Stimulated activated CD4-positive, alpha-beta T cell treated with anti-CD3 and anti-CD28 coated beads, TNF-alpha, amount 100 ng/mL, for 1 hour (primary cell): ENCODE data around the gene CDH26.
"Not testable (repeated sequence)": the region's sequence is repeated elsewhere in the genome, so short reads cannot be mapped to it uniquely, and the experiment has no call there.

Experiments
- DNase-seq, 3 donors: peaks; one replicate each; pipeline ENCODE4 v3.0.0-alpha.2; 2020; ENCODE audit warnings: low read depth in 3 of 3, low spot score in 1 of 3

Gene CDH26

GRCh38 chr20:59940129-59940955, 17.9 kb upstream of the CDH26 start, which contains the start of the genes FAM217B and PPP1R3D:
Gene FAM217B (plus strand): TSS chr20:59940389. CDS start chr20:59943944, 3,555 bp downstream.
Gene PPP1R3D (minus strand): TSS chr20:59940305. CDS start chr20:59939931, 374 bp downstream.
- DNase-seq = peak; percentile 62 to 82 (median 70)

DNA sequence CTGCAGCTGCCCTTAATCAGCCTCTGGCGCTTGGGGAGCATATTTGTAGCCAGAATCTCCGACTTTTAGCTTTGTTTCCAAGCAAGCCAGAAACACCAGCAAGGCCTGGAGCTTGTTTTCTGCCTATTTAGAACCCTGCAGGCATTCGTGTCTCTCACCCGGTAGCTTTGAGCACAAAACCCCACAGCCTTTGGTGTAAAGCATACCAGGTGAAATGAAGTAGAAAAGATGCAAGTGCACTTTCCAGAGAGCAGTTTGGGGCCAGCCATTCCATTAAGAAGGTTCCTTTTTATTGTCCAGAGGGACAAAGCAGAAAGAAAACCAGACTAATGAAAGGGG, 17.3 kb upstream of the CDH26 start:
- no peak for DNase-seq

DNA sequence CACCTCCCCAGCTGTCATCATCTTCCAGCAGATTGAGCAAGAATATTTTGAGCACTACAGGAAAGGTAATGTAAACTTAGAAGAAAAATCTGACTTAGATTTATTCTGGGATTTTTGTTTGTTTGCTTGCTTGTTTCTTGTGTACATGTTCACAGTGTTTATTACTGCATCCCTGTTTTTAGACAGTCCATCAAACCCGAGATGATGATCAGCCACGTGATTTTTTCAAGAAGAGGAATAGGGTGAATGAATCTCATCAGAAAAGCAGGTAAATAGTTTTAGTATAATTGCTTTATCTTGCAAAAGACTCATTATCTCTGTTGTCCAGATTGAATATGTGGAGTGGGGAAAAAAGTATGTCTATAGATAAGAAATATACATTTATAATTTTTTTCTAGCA, 16.0 kb upstream of the CDH26 start:
- DNase-seq = no peak

GRCh38 chr20:59944726-59945125, 13.5 kb upstream of the CDH26 start:
- no peak for DNase-seq

GRCh38 chr20:59945175-59945574, 13.0 kb upstream of the CDH26 start:
- DNase-seq = no peak

GRCh38 chr20:59945731-59946130, 12.5 kb upstream of the CDH26 start:
- no peak for DNase-seq

- no peak for DNase-seq
These were observed 10.8 kb upstream of the CDH26 start for GRCh38 chr20:59947376-59947775.

- no peak for DNase-seq
These were observed 10.0 kb upstream of the CDH26 start for GRCh38 chr20:59948212-59948611.

DNA sequence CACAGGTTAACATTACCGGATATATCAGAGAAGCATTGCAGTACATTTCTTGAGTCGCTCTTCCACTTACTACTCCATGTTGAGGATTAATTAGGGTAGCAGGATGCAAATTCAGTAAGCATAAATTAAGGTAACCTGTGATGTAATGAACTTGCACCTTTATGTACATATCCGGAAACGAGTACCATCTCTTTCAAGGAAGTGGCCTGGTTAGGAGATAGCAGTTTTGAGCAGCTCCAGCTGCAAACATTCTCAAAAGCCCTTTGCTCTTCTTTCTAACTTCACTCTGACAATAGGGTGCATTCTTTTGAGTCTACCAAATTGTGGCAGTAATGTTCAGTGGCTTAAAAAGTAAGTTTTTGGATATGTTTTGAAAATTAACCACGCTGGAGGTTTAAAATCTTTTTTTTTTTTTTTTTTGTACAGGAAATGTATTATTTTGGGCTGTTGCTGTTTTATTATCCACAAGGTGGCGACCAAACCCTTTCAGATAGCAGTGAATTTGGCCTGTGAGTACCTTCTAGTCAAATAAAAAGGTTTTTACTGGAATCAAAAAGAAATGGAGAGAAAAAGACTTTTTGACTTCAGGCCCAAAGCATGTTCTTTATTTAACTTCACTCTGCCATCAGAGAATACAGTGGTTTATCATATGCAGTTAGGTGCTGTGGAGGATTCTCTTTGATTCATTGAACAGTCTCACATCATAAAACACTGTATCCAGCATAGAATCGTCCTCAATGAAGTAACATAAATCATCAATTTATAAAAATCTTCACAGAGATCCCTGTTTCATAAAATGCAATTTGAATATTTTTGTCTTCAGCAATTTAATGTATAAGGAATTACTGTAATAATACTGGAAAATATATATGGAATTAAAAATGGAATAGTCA, 9.1 kb upstream of the CDH26 start:
- no peak for DNase-seq

GRCh38 chr20:59949911-59950310, 8.3 kb upstream of the CDH26 start:
- no peak for DNase-seq

GRCh38 chr20:59954718-59955117, 3.5 kb upstream of the CDH26 start:
- no peak for DNase-seq

GRCh38 chr20:59955131-59955796, 3.0 kb upstream of the CDH26 start:
- no peak for DNase-seq

- not testable (repeated sequence) for DNase-seq
These were observed 655 bp upstream of the CDH26 start for GRCh38 chr20:59957568-59957967.

DNA sequence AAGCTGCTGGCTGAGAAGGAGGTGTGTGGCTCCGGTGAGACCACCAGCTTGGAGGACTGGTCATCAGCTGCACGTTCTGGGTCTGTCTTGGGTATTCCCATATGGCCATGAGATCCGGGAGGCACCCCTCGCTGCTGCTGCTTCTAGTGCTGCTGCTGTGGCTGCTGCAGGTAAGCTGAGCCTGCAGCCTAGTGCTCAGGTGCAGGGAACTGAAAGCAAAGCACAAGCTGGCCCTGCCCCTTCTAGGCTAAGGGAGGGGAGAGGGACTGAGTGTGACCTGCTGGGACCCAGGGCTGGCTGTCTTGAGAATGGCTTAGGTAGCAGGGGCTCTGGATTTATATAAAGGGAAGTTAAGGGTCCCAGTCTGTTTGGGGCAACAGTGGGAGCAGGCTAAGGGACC, 403 bp downstream of the CDH26 start:
- no peak for DNase-seq

- DNase-seq = no peak
These were observed 3.2 kb downstream of the CDH26 start for GRCh38 chr20:59961423-59961822.

DNA sequence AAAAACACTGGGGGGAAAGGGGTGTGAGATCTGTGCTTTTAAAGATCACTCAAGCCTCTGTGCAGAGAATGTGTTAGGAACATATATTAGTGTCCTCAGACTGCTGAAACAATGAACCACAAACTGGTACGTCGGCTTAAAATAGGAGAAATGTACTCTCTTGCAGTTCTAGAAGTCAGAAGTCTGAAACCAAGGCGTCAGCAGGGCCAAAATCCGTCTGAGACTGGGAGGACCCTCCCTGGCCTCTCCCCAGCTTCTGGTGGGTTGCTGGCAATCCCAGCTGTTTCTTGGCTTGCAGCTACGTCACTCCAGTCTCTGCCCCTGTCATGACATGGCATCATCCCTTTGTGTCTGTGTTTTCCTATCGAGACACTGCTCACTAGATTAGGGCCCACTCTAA, 3.9 kb downstream of the CDH26 start:
- DNase-seq = no peak

- DNase-seq = no peak
These were observed 8.2 kb downstream of the CDH26 start for GRCh38 chr20:59966428-59966827.

- no peak for DNase-seq
These were observed 13.2 kb downstream of the CDH26 start for GRCh38 chr20:59971428-59971827.

DNA sequence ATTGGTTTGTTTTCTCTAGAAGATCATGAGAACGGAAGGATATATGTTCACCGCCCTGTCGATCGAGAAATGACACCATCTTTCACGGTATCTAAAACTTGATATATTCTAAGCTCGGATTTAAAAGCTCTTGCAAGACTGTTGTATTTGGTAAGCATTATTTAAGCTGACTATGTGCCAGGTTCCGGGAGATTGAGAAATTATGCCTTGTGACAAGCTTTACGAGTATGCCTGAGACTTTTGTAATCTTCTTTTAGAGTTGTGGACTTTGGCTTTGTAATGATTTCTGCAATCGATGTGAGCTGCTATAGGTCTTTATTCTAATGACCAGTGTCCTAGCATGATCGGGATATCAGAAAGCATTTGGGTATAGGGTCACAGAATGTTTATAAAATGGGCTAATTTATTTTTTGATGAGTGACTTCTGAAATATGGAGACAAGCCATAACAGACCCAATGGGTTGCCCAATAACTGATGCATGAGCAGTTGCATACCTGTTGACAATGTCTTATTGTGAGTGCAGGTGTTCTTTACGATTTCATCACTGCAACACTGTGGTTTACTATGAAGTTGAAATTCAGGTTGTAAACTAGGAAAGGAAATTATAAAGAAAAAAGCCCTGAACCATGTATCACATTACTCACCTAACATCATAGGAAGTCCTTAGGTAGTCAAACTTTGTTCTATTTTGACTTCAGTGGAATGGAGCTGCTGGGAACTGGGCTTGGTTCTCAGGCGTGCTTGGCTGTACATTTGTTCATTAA, 14.0 kb downstream of the CDH26 start:
- DNase-seq = no peak

- DNase-seq = no peak
These were observed 18.0 kb downstream of the CDH26 start for GRCh38 chr20:59976156-59976782.
